Measurements from ENCODE around the gene CD38. TPM values are rescaled to one million over a fixed set of nuclear protein-coding genes. Genes with fewer than 3 reads are reported as not detected.
A peak's percentile ranks its signal among the peaks of the same experiment; 100 is the strongest.
"Not testable (repeated sequence)": the region's sequence is repeated elsewhere in the genome, so short reads cannot be mapped to it uniquely, and the experiment has no call there.

The CD38 gene
- polyA plus RNA-seq (2013, experiment 1 of 2): 0.41 TPM
- polyA plus RNA-seq (2013, experiment 2 of 2): 0.42 TPM

DNA sequence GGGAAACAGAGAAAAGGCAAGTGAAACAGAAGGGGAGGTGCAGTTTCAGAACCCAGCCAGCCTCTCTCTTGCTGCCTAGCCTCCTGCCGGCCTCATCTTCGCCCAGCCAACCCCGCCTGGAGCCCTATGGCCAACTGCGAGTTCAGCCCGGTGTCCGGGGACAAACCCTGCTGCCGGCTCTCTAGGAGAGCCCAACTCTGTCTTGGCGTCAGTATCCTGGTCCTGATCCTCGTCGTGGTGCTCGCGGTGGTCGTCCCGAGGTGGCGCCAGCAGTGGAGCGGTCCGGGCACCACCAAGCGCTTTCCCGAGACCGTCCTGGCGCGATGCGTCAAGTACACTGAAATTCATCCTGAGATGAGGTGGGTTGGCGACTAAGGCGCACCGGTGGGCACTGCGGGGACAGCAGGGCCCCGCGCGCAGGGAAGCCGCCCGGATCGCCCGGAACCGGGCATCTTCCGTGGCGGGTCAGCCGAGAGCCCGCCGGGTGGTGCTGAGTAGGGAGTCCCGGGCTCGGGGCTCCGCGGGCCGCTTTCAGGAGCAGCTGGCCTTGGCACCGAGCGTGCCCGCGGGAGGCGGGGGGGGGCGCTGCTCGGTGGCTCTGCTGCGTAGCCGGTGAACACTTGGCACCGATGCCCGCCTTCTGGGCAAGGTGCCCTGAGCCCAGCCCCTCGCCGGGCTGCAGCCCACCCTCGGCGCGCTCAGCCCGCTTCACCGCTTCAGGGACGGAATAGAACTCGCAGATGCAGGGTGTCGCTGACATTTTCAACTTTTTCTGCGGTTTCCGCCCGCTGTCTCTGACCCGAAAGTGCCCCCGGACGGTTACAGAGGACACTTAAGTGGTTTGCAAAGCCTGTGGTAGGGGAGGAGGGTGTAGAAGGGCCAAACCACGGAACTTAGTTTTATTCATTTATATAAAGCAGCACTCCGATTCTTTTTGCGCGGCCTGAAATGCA lies at the start of gene CD38:
TSS of gene CD38 (plus strand) at position 40 of the 953 bp plus-strand sequence. CDS start at position 127, 87 bp downstream.
- Histone ChIP-seq H3K36me3 (ENCODE audit: control insufficient read depth in 1 of 2, insufficient read depth in 2 of 2, low read depth in 1 of 2, low read length in 2 of 2) (no peaks in the 10 kb centered on the region), H3K27me3 (ENCODE audit: control insufficient read depth in 1 of 2, insufficient read depth in 1 of 2, low read length in 2 of 2) (peaks cover 31 to 43% of the 10 kb centered on the region in 2 experiments), H3K9ac (ENCODE audit: low read length) (peak within 1 kb of the TSS; percentile 75), H4K91ac (ENCODE audit: low read length) (no peak within 1 kb of the TSS), H4K8ac (ENCODE audit: low read length) (no peak within 1 kb of the TSS), H3K23ac (ENCODE audit: low read length in 2 of 2) (peak within 1 kb of the TSS in 1 of 2 experiments; percentile 74), H2BK15ac (ENCODE audit: low read depth, poor library complexity, severe bottlenecking) (no peak within 1 kb of the TSS), H2BK120ac (ENCODE audit: low read depth, low read length) (no peak within 1 kb of the TSS), H3K14ac (ENCODE audit: low read length in 2 of 2) (peak within 1 kb of the TSS in 1 of 2 experiments; percentile 77), H3K9me3 (ENCODE audit: control insufficient read depth, low read length) (no peaks in the 10 kb centered on the region), H3K79me1 (replicated peaks; ENCODE audit: low read length, poor library complexity, severe bottlenecking) (no peaks in the 10 kb centered on the region), H3K4me3 (ENCODE audit: insufficient read depth in 1 of 2, low read depth in 1 of 2, low read length in 2 of 2) (peak within 1 kb of the TSS; percentile 60 to 79), H2AFZ (ENCODE audit: low read depth, low read length) (peak within 1 kb of the TSS; percentile 72), H3K18ac (ENCODE audit: low read depth in 1 of 2, low read length in 2 of 2) (peak within 1 kb of the TSS in 1 of 2 experiments; percentile 87), H3K4me2 (ENCODE audit: low read length, poor library complexity, severe bottlenecking) (peak within 1 kb of the TSS; percentile 100), H3K4ac (ENCODE audit: low read depth in 1 of 2, low read length in 2 of 2) (no peak within 1 kb of the TSS), H2BK5ac (ENCODE audit: low read depth, low read length, poor library complexity, severe bottlenecking) (no peak within 1 kb of the TSS), H3K27ac (ENCODE audit: low read length, poor library complexity, severe bottlenecking) (no peak within 1 kb of the TSS), H2BK12ac (ENCODE audit: low read length in 2 of 2) (peak within 1 kb of the TSS in 1 of 2 experiments; percentile 34), H2AK5ac (ENCODE audit: low read length, severe bottlenecking) (no peak within 1 kb of the TSS), H3K4me1 (ENCODE audit: control insufficient read depth, insufficient read depth, low read depth, low read length) (peaks cover 8% of the 10 kb centered on the region)
- peak; percentile 59 for DNase-seq
- WGBS: 2% methylated on average over 76 of the region's 76 CpGs

- no peak overlapping the region for H3K14ac ChIP-seq (ENCODE audit: low read length in 2 of 2)
These were observed 48.1 kb upstream of the CD38 start for GRCh38 chr4:15729910-15730533.

DNA sequence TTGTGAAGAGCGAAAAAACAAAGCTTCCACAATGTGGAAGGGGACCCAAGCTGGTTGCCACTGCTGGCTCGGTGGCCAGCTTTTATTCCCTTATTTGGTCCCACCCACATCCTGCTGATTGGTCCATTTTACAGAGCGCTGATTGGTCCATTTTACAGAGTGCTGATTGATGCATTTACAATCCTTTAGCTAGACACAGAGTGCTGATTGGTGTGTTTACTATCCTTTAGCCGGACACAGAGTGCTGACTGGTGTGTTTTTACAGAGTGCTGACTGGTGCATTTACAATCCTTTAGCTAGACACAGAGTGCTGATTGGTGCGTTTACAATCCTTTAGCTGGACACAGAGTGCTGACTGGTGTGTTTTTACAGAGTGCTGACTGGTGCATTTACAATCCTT lies 45.1 kb upstream of the CD38 start:
- not testable (repeated sequence) for H3K4me1 ChIP-seq (ENCODE audit: control insufficient read depth, insufficient read depth, low read depth, low read length); H3K4ac ChIP-seq (ENCODE audit: low read depth in 1 of 2, low read length in 2 of 2); H3K79me1 ChIP-seq (replicated peaks; ENCODE audit: low read length, poor library complexity, severe bottlenecking); H3K27ac ChIP-seq (ENCODE audit: low read length, poor library complexity, severe bottlenecking); H3K23ac ChIP-seq (ENCODE audit: low read length in 2 of 2); H2AFZ ChIP-seq (ENCODE audit: low read depth, low read length); H4K91ac ChIP-seq (ENCODE audit: low read length); H2BK12ac ChIP-seq (ENCODE audit: low read length in 2 of 2); H3K27me3 ChIP-seq (ENCODE audit: control insufficient read depth in 1 of 2, insufficient read depth in 1 of 2, low read length in 2 of 2); H3K36me3 ChIP-seq (ENCODE audit: control insufficient read depth in 1 of 2, insufficient read depth in 2 of 2, low read depth in 1 of 2, low read length in 2 of 2); H2BK5ac ChIP-seq (ENCODE audit: low read depth, low read length, poor library complexity, severe bottlenecking); H4K8ac ChIP-seq (ENCODE audit: low read length); H3K14ac ChIP-seq (ENCODE audit: low read length in 2 of 2); H2BK15ac ChIP-seq (ENCODE audit: low read depth, poor library complexity, severe bottlenecking); DNase-seq; H3K9me3 ChIP-seq (ENCODE audit: control insufficient read depth, low read length); H2BK120ac ChIP-seq (ENCODE audit: low read depth, low read length); H3K4me3 ChIP-seq (ENCODE audit: insufficient read depth in 1 of 2, low read depth in 1 of 2, low read length in 2 of 2); H3K18ac ChIP-seq (ENCODE audit: low read depth in 1 of 2, low read length in 2 of 2); H3K9ac ChIP-seq (ENCODE audit: low read length); H3K4me2 ChIP-seq (ENCODE audit: low read length, poor library complexity, severe bottlenecking); H2AK5ac ChIP-seq (ENCODE audit: low read length, severe bottlenecking)
- 76% methylated on average over 5 of the region's 5 CpGs for WGBS

More at GRCh38 chr4:15729910-15730533, 48.1 kb upstream of the CD38 start:
- Histone ChIP-seq H3K36me3 (ENCODE audit: control insufficient read depth in 1 of 2, insufficient read depth in 2 of 2, low read depth in 1 of 2, low read length in 2 of 2) (no peaks in the 10 kb centered on the region), H3K9me3 (ENCODE audit: control insufficient read depth, low read length) (no peaks in the 10 kb centered on the region), H3K79me1 (replicated peaks; ENCODE audit: low read length, poor library complexity, severe bottlenecking) (no peaks in the 10 kb centered on the region), H3K23ac (ENCODE audit: low read length in 2 of 2) (no peak overlapping the region), H4K91ac (ENCODE audit: low read length) (no peak overlapping the region), H2BK12ac (ENCODE audit: low read length in 2 of 2) (no peak overlapping the region), H3K4me3 (ENCODE audit: insufficient read depth in 1 of 2, low read depth in 1 of 2, low read length in 2 of 2) (no peak overlapping the region), H3K4ac (ENCODE audit: low read depth in 1 of 2, low read length in 2 of 2) (no peak overlapping the region), H3K27me3 (ENCODE audit: control insufficient read depth in 1 of 2, insufficient read depth in 1 of 2, low read length in 2 of 2) (no peaks in the 10 kb centered on the region), H2AK5ac (ENCODE audit: low read length, severe bottlenecking) (no peak overlapping the region), H3K27ac (ENCODE audit: low read length, poor library complexity, severe bottlenecking) (no peak overlapping the region), H3K4me1 (ENCODE audit: control insufficient read depth, insufficient read depth, low read depth, low read length) (no peaks in the 10 kb centered on the region), H3K4me2 (ENCODE audit: low read length, poor library complexity, severe bottlenecking) (no peak overlapping the region), H2BK15ac (ENCODE audit: low read depth, poor library complexity, severe bottlenecking) (no peak overlapping the region), H2AFZ (ENCODE audit: low read depth, low read length) (no peak overlapping the region), H2BK120ac (ENCODE audit: low read depth, low read length) (no peak overlapping the region), H2BK5ac (ENCODE audit: low read depth, low read length, poor library complexity, severe bottlenecking) (no peak overlapping the region), H3K9ac (ENCODE audit: low read length) (peak overlapping the region; percentile 0), H3K18ac (ENCODE audit: low read depth in 1 of 2, low read length in 2 of 2) (no peak overlapping the region), H4K8ac (ENCODE audit: low read length) (no peak overlapping the region)
- WGBS: 29% methylated on average over 3 of the region's 3 CpGs
- peak; percentile 57 for DNase-seq

DNA sequence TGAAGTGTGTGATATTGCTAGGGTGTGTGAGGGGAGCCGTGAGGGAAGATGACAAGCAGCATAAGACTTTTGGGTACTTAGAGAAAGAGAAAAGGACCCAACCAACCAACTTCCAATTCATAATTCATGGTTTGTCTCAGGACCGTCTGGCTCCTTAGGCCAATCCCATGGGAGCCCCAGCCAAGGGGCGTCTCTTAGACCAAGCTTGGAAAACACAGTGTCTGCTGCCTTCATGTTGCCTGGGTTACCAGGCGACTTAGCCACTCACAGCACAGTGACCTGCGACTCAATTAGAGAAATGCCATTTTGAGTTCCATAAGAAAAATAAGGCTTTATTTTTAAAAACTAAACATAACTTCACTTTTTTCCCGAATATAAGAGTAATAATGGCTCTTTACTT lies 42.6 kb upstream of the CD38 start:
- Histone ChIP-seq H2BK5ac (ENCODE audit: low read depth, low read length, poor library complexity, severe bottlenecking) (no peak overlapping the region), H4K91ac (ENCODE audit: low read length) (no peak overlapping the region), H2AFZ (ENCODE audit: low read depth, low read length) (no peak overlapping the region), H3K9ac (ENCODE audit: low read length) (no peak overlapping the region), H3K4me1 (ENCODE audit: control insufficient read depth, insufficient read depth, low read depth, low read length) (no peaks in the 10 kb centered on the region), H3K79me1 (replicated peaks; ENCODE audit: low read length, poor library complexity, severe bottlenecking) (no peaks in the 10 kb centered on the region), H3K4me3 (ENCODE audit: insufficient read depth in 1 of 2, low read depth in 1 of 2, low read length in 2 of 2) (no peak overlapping the region), H2BK120ac (ENCODE audit: low read depth, low read length) (no peak overlapping the region), H2BK12ac (ENCODE audit: low read length in 2 of 2) (no peak overlapping the region), H4K8ac (ENCODE audit: low read length) (no peak overlapping the region), H3K9me3 (ENCODE audit: control insufficient read depth, low read length) (no peaks in the 10 kb centered on the region), H3K27me3 (ENCODE audit: control insufficient read depth in 1 of 2, insufficient read depth in 1 of 2, low read length in 2 of 2) (no peaks in the 10 kb centered on the region), H3K23ac (ENCODE audit: low read length in 2 of 2) (no peak overlapping the region), H3K36me3 (ENCODE audit: control insufficient read depth in 1 of 2, insufficient read depth in 2 of 2, low read depth in 1 of 2, low read length in 2 of 2) (no peaks in the 10 kb centered on the region), H3K14ac (ENCODE audit: low read length in 2 of 2) (no peak overlapping the region), H2AK5ac (ENCODE audit: low read length, severe bottlenecking) (no peak overlapping the region), H2BK15ac (ENCODE audit: low read depth, poor library complexity, severe bottlenecking) (no peak overlapping the region), H3K18ac (ENCODE audit: low read depth in 1 of 2, low read length in 2 of 2) (no peak overlapping the region), H3K4me2 (ENCODE audit: low read length, poor library complexity, severe bottlenecking) (no peak overlapping the region), H3K4ac (ENCODE audit: low read depth in 1 of 2, low read length in 2 of 2) (no peak overlapping the region), H3K27ac (ENCODE audit: low read length, poor library complexity, severe bottlenecking) (no peak overlapping the region)
- 69% methylated on average over 4 of the region's 6 CpGs for WGBS
- DNase-seq: no peak
